ENCODE data around the gene FLNB.

Gene FLNB

DNA sequence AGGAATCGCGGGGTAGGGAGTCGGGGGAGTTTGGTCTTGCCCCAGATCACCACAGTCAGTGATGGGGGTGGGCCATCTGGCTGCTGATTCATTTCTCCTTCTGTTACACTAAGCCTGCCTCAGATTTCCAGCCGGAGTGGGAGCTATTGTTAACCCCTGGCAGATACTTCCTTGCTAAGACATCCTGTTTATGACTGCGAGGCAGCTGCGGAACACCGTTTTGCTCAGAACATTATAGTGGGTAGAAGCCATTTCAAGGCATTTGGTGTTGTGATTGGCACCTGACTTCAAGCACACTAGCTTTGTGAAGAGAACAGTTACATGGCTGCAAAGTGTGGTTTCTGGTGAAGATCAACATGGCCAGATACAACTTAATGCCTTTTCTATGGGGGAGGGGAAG, 73.8 kb downstream of the FLNB start:
- DNase-seq: no peak

GRCh38 chr3:58084166-58084565, 75.9 kb downstream of the FLNB start:
- no peak for DNase-seq

DNA sequence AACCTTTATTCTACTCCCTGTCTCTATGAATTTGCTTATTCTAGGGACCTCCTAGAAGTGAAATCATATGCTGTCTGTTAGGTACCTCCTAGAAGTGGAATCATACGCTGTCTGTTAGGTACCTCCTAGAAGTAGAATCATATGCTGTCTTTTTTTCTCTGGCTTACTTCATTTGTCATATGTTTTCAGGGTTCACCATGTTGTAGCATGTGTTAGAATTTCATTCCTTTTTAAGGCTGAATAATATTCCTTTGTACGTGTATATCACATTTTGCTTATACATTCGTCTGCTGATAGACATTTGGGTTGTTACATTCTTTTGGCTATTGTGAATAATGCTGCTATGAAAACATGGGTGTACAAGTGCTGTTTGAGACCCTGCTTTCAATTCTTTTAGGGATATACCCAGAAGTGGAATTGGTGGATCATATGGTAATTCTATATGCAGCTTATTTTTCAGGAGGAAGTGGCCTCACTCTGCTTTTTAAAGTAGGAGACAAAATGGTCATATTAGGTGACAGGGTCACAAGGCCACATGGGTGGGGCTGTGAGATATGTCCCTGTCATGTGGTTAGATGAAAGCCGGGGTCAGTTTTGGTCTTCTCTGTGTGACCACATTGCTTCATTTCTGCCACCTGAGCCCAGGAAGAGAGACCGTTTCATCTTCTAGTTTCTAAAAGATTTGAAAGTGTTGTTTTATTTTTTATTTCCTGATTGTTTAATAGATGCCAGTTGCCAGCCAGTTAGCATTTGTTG, 76.7 kb downstream of the FLNB start:
- DNase-seq: no peak

DNA sequence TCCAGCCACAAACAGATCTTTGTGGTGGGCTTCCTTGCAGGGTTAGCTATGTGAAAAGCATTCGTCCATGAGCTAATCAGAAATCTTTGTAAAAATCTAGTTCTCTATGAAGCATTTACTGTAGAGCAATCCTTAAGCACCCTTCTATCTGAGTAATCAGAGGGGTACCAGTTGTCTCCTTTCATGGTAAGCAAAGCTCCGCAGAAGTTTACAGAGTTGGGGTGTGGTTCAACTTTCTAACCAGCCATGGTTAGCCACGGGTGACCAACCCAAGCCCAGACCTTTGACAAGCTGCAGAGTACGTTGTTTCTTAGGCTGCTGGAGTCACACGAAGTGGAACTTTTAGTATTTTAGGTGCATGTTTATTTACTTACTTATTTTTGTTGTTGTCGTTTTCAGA, 77.4 kb downstream of the FLNB start:
- no peak for DNase-seq

DNA sequence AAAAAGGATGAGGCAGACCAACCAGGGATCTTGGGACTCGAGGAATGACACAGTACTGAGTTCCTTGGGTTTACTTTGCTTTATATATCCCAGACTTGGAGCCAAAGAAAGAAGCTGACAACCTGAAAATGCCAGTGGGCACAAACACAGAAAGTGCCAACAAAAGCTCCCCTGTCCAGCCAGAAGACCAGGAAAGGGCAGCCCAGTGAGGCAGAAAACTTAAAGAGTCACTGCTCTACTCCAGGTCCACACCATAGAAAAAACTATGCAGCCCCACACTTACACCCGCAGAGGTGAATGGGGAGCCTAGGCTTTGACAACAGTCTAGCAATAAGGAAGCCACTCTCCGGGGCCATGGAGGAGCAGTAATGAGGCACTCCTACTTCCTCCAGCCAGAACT, 80.3 kb downstream of the FLNB start:
- DNase-seq: no peak

DNA sequence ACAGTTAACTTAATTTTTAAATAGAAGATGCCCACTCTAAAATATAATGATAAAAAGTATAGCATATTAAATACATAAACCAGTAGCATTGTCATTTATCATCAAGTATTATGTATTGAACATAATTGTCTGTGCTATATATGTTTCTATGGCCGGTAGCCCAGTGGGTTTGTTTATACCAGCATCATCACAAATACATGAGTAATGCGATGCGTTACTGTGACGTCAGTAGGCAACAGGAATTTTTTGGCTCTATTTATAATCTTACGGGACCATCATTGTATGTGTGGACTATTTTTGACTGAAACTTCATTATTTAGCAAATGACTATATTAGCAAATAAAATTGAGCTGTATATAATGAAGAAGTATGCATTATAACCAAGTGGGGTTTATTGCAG, 82.1 kb downstream of the FLNB start:
- no peak for DNase-seq

- DNase-seq: no peak
These were observed 84.3 kb downstream of the FLNB start for GRCh38 chr3:58092521-58092920.

DNA sequence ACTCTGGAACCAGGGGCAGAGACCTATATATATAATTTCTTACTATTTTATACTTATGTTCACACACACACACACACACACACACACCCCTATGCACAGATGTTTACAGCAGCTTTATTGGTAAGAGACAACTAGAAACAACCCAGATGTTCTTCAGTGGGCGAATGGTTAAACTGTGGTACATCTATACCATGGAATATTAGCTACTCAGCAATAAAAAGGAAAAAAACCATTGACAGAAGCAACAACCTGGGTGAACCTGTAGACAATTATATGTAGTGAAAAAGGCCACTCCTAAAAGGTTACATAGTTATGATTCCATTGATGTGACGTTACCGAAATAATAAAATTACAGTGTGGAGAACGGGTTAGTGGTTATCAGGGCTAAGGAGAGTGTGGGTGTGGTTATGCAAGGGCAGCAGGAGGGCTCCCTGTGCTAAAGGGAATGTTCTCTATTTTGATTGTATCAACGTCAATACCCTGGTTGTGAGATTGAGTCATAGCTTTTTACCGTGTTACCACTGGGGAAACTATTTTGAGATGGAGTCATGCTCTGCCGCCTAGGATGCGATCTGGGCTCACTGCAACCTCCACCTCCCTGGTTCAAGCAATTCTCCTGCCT, 85.5 kb downstream of the FLNB start:
- DNase-seq: no peak

- no peak for DNase-seq
These were observed 86.4 kb downstream of the FLNB start for GRCh38 chr3:58094657-58095056.

- DNase-seq: no peak
These were observed 87.4 kb downstream of the FLNB start for GRCh38 chr3:58095603-58096138.

GRCh38 chr3:58098531-58098930, 90.3 kb downstream of the FLNB start:
- no peak for DNase-seq

- DNase-seq: no peak
These were observed 91.6 kb downstream of the FLNB start for GRCh38 chr3:58099865-58100264.

DNA sequence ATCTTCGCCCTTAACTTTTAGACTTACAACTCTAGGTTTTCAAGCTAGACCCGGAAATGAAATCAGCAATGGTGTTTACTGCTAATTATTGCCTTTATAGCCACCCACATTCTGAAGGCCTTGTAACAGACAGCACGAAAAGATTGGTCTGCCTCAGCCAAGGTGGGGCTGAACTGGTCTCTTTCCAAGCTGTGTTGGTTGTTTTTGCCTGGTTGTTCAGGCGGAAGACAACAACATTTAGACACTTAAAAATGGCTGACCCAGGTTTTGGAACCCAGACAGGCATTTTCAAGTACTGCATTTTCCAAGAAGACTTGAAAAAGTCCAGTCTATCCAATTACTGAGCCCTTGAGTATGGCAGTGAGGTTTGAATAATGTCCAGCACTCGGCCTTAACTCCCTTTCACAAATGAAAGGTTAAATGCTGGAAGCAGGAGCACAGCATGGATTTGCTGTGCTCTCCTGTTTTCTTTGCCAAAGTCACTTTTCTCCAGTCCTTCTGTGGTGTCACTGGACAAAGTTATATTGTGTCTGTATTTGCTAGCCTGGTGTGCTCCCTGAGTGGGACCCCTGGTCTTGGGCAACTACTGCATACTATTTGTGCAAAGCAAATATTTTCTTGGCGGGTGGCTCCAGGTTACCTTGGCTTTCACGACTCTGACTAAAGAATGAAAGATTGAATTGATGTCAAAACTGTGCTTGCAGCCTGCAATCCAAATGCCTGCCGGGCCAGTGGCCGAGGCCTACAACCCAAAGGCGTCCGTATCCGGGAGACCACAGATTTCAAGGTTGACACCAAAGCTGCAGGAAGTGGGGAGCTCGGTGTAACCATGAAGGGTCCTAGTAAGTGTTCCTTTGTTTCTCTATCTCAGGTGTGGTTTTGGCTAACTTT, 93.5 kb downstream of the FLNB start:
- DNase-seq: no peak

DNA sequence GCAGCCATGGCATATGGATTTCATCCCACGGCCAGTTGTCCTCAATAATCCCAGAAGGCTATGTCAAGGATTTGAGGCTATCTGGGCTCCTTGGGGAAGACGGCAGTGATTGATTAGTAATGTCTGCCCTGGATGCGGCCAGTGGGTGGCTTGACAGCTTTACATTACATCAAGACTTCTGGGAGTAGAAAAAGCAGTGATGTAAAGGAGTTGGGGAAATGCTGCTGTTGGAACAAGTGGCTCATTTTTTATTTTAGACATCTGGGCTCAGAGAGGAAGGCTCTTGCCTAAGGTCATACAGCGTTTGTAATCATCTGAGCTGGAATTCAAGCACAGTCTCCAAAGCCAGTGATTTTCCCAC, 94.1 kb downstream of the FLNB start:
- no peak for DNase-seq

DNA sequence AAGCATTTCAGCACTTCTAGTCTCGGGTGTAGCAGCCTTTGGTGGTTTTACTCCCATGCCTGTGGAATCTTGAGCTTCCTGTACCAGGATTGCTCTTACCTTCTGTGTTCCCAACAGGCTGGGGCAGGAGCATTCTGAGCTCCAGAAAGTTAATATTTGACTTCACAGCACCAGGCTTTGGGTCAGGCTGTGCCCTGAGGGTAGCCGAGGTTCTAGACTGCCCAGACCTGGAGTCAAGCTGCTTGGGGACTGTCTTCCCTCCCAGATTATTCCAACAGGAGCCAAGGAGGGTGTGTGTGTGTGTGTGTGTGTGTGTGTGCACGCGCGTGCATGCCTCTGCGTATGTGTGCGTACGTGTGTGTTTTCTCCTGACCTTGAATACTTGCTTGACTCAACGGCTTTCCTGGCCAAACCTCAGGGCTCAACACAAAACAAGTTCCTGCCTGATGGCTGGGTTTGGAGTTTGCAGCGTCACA, 94.8 kb downstream of the FLNB start:
- no peak for DNase-seq

GRCh38 chr3:58104151-58104550, 95.9 kb downstream of the FLNB start:
- DNase-seq: no peak

GRCh38 chr3:58104712-58105111, 96.5 kb downstream of the FLNB start:
- no peak for DNase-seq

- DNase-seq: no peak
These were observed 97.0 kb downstream of the FLNB start for GRCh38 chr3:58105196-58105595.

DNA sequence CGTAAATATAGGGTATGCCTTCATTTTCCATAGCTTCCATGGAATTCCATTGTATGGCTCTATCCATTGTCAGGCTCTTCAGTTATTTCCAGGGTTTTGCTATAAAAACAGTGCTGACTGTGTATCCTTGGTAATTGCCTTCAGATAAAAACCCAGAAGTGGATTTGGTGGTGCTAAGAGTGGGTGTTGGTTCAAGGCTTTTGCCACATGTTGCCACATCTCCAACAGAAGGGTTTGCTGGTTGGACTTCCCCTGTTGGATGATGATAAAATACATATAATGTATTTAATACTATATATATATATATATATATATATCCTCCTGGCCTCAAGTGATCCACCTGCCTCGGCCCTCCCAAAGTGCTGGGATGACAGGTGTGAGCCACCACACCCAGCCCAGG, 97.8 kb downstream of the FLNB start:
- DNase-seq: no peak

DNA sequence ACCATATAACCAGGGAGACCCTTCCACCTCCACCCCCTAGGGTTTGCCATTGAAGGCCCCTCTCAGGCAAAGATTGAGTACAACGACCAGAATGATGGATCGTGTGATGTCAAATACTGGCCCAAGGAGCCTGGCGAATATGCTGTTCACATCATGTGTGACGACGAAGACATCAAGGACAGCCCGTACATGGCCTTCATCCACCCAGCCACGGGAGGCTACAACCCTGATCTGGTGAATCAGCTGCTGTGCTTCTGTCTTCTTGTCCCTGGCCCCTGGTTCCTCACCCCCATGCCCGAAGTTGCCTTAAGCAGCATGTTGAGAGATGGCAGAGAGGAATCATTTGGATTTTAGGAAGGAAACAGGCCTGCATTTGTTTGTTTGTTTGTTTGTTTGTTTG, 98.4 kb downstream of the FLNB start:
- DNase-seq: no peak

GRCh38 chr3:58107597-58107996, 99.4 kb downstream of the FLNB start:
- DNase-seq: no peak

GRCh38 chr3:58109752-58110151, 101.5 kb downstream of the FLNB start:
- DNase-seq: no peak

DNA sequence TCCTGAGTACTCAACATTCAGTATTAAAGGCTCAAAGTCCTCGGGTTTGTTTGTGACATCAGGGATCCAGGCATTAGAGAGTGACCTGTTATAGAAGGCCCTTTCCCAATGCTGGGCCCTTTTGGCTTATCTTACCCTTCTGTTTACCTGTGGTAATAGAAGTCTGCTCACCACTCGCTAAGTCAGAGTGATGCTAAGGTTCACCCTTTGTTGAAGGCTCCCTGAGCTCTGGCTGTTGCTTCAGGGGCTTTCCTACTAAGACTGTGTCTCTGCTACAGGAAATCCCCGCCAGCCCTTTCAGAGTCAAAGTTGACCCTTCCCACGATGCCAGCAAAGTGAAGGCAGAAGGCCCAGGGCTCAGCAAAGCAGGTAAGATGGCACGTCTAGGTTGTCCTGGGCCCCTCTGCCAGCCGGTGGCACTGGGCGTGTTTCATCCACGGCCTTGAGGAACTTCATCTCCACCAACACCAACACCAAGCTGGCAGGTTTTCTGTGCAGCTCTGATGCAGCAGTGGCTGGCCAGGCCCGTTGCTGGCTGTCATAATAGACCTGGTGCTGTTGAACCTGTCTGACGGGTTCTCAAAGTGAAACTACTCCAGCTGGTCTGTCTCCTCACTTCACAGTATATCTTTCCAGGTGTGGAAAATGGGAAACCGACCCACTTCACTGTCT, 103.4 kb downstream of the FLNB start:
- no peak for DNase-seq

All from activated T-cell treated with anti-CD3 and anti-CD28 coated beads for 4 hours (primary cell).